GM08714 (cell line): Measurements from ENCODE around the gene ANK3.

Experiments used
- H3K4me3 ChIP-seq: fragments of 200-500 bp; sonication (Bioruptor generic); 2 replicates; pipeline ENCODE4 v1.5.1; 2014; ENCODE audit warnings: mild to moderate bottlenecking, low read length, inconsistent platforms
- ZNF274 ChIP-seq: IDR thresholded peaks from 2 replicates; pipeline ENCODE4 v1.6.1; 2012; ENCODE audit warnings: mild to moderate bottlenecking, low read depth, low read length

ANK3 gene

GRCh38 chr10:60397792-60398191, 8.1 kb upstream of the ANK3 start:
- no peak for TF ChIP-seq ZNF274
- H3K4me3 ChIP-seq, result no peak overlapping the region

- TF ChIP-seq ZNF274, result no peak
Observed at GRCh38 chr10:60396766-60397165, 7.1 kb upstream of the ANK3 start.

GRCh38 chr10:60395711-60396110, 6.0 kb upstream of the ANK3 start:
- no peak overlapping the region for H3K4me3 ChIP-seq
- no peak for TF ChIP-seq ZNF274

More at GRCh38 chr10:60396766-60397165, 7.1 kb upstream of the ANK3 start:
- no peak overlapping the region for H3K4me3 ChIP-seq

- TF ChIP-seq ZNF274, result no peak
- H3K4me3 ChIP-seq, result no peak overlapping the region
Observed at GRCh38 chr10:60394446-60394845, 4.8 kb upstream of the ANK3 start.

GRCh38 chr10:60390224-60390626, 550 bp upstream of the ANK3 start:
- no peak overlapping the region for H3K4me3 ChIP-seq
- no peak for TF ChIP-seq ZNF274

- no peak for TF ChIP-seq ZNF274
- no peak overlapping the region for H3K4me3 ChIP-seq
Observed at GRCh38 chr10:60388709-60389301, 870 bp downstream of the ANK3 start.

- TF ChIP-seq ZNF274, result no peak
- no peak overlapping the region for H3K4me3 ChIP-seq
Observed at GRCh38 chr10:60388116-60388625, 1.5 kb downstream of the ANK3 start.

- H3K4me3 ChIP-seq, result no peak overlapping the region
- no peak for TF ChIP-seq ZNF274
Observed at GRCh38 chr10:60387531-60387930, 2.1 kb downstream of the ANK3 start.

GRCh38 chr10:60385399-60385738, 4.3 kb downstream of the ANK3 start:
- H3K4me3 ChIP-seq, result no peak overlapping the region
- TF ChIP-seq ZNF274, result no peak

- no peak for TF ChIP-seq ZNF274
- H3K4me3 ChIP-seq, result no peak overlapping the region
Observed at GRCh38 chr10:60384708-60385398, 4.8 kb downstream of the ANK3 start.

- TF ChIP-seq ZNF274, result no peak
- H3K4me3 ChIP-seq, result no peak overlapping the region
Observed at GRCh38 chr10:60384011-60384410, 5.7 kb downstream of the ANK3 start.

GRCh38 chr10:60382946-60383681, 6.6 kb downstream of the ANK3 start:
- no peak overlapping the region for H3K4me3 ChIP-seq
- no peak for TF ChIP-seq ZNF274

GRCh38 chr10:60380781-60381180, 8.9 kb downstream of the ANK3 start:
- TF ChIP-seq ZNF274, result no peak
- H3K4me3 ChIP-seq, result no peak overlapping the region

GRCh38 chr10:60377955-60378354, 11.7 kb downstream of the ANK3 start:
- TF ChIP-seq ZNF274, result no peak
- no peak overlapping the region for H3K4me3 ChIP-seq

- no peak overlapping the region for H3K4me3 ChIP-seq
- no peak for TF ChIP-seq ZNF274
Observed at GRCh38 chr10:60377042-60377352, 12.7 kb downstream of the ANK3 start.
